Endothelial cell (in vitro differentiated cells): ENCODE measurements around the gene PRDM8. TPM values are rescaled to one million over a fixed set of nuclear protein-coding genes. Genes with fewer than 3 reads are reported as not detected.

Experiments
- DNase-seq: peaks from one replicate; pipeline ENCODE4 v3.0.0; 2021; ENCODE audit warnings: low spot score
- H3K27ac Mint-ChIP-seq: one replicate; pipeline ENCODE4 v1.8.0; 2021; ENCODE audit warnings: mixed read lengths, inconsistent platforms; ENCODE audit not compliant: unreplicated experiment
- H3K27me3 Mint-ChIP-seq: one replicate; pipeline ENCODE4 v1.8.0; 2021; ENCODE audit warnings: mild to moderate bottlenecking, moderate library complexity, mixed read lengths, inconsistent platforms; ENCODE audit not compliant: unreplicated experiment
- H3K36me3 Mint-ChIP-seq: one replicate; pipeline ENCODE4 v1.8.0; 2021; ENCODE audit warnings: mild to moderate bottlenecking, low read depth, mixed read lengths, inconsistent platforms; ENCODE audit not compliant: unreplicated experiment
- H3K4me1 Mint-ChIP-seq: one replicate; pipeline ENCODE4 v1.8.0; 2021; ENCODE audit warnings: mild to moderate bottlenecking, mixed read lengths, inconsistent platforms; ENCODE audit not compliant: unreplicated experiment
- H3K4me3 Mint-ChIP-seq: one replicate; pipeline ENCODE4 v1.8.0; 2021; ENCODE audit warnings: mild to moderate bottlenecking, mixed read lengths, inconsistent platforms; ENCODE audit not compliant: unreplicated experiment
- H3K9me3 Mint-ChIP-seq: one replicate; pipeline ENCODE4 v1.8.0; 2021; ENCODE audit warnings: mixed read lengths, inconsistent platforms; ENCODE audit not compliant: unreplicated experiment
- CTCF ChIP-seq: fragments of 200-600 bp; sonication (generic); IDR thresholded peaks from one replicate; pipeline ENCODE4 v1.5.0; 2021; ENCODE audit warnings: antibody characterized with exemption; ENCODE audit not compliant: unreplicated experiment
- total RNA-seq: library from RNA; stranded (reverse); fragmentation: NEBNext Ultra II Directional; extraction: Animal tissue kit (Norgen Biotek cat#: 25700); gene quantifications from one replicate; pipeline ENCODE4 v1.2.1, GENCODE V29; 2021; ENCODE audit not compliant: unreplicated experiment

PRDM8 gene
- total RNA-seq, 1 donor from 2014 or later, result 30.5 TPM

- Mint-ChIP-seq H3K36me3 (peaks cover 35% of the 10 kb centered on the region), H3K4me1 (peaks cover 40% of the 10 kb centered on the region), H3K27me3 (peaks cover 26% of the 10 kb centered on the region), H3K9me3 (no peaks in the 10 kb centered on the region), H3K4me3 (no peak overlapping the region), H3K27ac (no peak overlapping the region)
- TF ChIP-seq CTCF, result no peak
- DNase-seq, result no peak
Measured at GRCh38 chr4:80204433-80205011, 7.2 kb downstream of the PRDM8 start.

GRCh38 chr4:80206111-80206510 is 8.8 kb downstream of the PRDM8 start:
- H3K4me1 Mint-ChIP-seq, result peaks cover 44% of the 10 kb centered on the region
- H3K27ac Mint-ChIP-seq, result peak overlapping the region; percentile 62
- no peak for TF ChIP-seq CTCF
- DNase-seq, result no peak
- H3K36me3 Mint-ChIP-seq, result peaks cover 25% of the 10 kb centered on the region
- no peaks in the 10 kb centered on the region for H3K9me3 Mint-ChIP-seq
- H3K27me3 Mint-ChIP-seq, result peaks cover 24% of the 10 kb centered on the region
- H3K4me3 Mint-ChIP-seq, result peak overlapping the region; percentile 18

GRCh38 chr4:80206521-80207171 is 9.3 kb downstream of the PRDM8 start:
- peaks cover 20% of the 10 kb centered on the region for H3K36me3 Mint-ChIP-seq
- peak; percentile 38 for DNase-seq

GRCh38 chr4:80207172-80207583 is 9.9 kb downstream of the PRDM8 start:
- peak; percentile 30 for DNase-seq
- H3K4me3 Mint-ChIP-seq, result no peak overlapping the region
- peaks cover 18% of the 10 kb centered on the region for H3K36me3 Mint-ChIP-seq
- TF ChIP-seq CTCF, result no peak
- H3K27ac Mint-ChIP-seq, result no peak overlapping the region
- peaks cover 16% of the 10 kb centered on the region for H3K27me3 Mint-ChIP-seq
- H3K4me1 Mint-ChIP-seq, result peaks cover 41% of the 10 kb centered on the region
- no peaks in the 10 kb centered on the region for H3K9me3 Mint-ChIP-seq

More at GRCh38 chr4:80206521-80207171, 9.3 kb downstream of the PRDM8 start:
- H3K4me1 Mint-ChIP-seq, result peaks cover 43% of the 10 kb centered on the region
- H3K9me3 Mint-ChIP-seq, result no peaks in the 10 kb centered on the region
- no peak overlapping the region for H3K4me3 Mint-ChIP-seq
- peak overlapping the region; percentile 62 for H3K27ac Mint-ChIP-seq
- peaks cover 18% of the 10 kb centered on the region for H3K27me3 Mint-ChIP-seq
- no peak for TF ChIP-seq CTCF

- peak overlapping the region; percentile 83 for H3K4me3 Mint-ChIP-seq
- DNase-seq, result no peak
- H3K27me3 Mint-ChIP-seq, result peaks cover 16% of the 10 kb centered on the region
- peaks cover 18% of the 10 kb centered on the region for H3K36me3 Mint-ChIP-seq
- H3K4me1 Mint-ChIP-seq, result peaks cover 41% of the 10 kb centered on the region
- H3K9me3 Mint-ChIP-seq, result no peaks in the 10 kb centered on the region
- H3K27ac Mint-ChIP-seq, result no peak overlapping the region
- no peak for TF ChIP-seq CTCF
Measured at GRCh38 chr4:80207664-80208063, 10.4 kb downstream of the PRDM8 start.
